ENCODE results near the gene NEGR1.

DNA sequence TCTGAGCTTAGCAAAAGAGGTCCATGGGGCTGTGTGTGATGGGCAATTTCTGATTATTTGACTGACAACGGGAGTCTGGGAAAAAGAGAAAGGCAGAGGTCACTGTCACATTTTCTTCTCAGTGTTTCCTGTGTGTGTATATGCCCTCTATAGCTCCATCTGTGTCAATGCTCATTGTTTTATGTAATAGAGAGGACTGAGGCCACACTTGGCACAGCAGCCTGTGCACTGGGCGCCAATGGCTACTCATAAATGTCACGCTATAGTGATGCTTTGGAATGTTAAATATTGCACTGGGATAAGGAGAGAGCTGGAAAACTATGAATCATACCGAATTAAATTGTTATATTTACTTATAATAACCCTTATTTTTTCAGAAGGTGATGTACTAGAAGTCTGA, 365.4 kb downstream of the NEGR1 start:
- TF ChIP-seq, protein P1, sequence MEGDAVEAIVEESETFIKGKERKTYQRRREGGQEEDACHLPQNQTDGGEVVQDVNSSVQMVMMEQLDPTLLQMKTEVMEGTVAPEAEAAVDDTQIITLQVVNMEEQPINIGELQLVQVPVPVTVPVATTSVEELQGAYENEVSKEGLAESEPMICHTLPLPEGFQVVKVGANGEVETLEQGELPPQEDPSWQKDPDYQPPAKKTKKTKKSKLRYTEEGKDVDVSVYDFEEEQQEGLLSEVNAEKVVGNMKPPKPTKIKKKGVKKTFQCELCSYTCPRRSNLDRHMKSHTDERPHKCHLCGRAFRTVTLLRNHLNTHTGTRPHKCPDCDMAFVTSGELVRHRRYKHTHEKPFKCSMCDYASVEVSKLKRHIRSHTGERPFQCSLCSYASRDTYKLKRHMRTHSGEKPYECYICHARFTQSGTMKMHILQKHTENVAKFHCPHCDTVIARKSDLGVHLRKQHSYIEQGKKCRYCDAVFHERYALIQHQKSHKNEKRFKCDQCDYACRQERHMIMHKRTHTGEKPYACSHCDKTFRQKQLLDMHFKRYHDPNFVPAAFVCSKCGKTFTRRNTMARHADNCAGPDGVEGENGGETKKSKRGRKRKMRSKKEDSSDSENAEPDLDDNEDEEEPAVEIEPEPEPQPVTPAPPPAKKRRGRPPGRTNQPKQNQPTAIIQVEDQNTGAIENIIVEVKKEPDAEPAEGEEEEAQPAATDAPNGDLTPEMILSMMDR (IDR thresholded peaks at IDR 0.05) = no peak
- TF ChIP-seq EP300 (IDR thresholded peaks at IDR 0.05) (no peak), POLR2A (IDR thresholded peaks at IDR 0.05; ENCODE audit: low read depth) (no peak), POLR2AphosphoS5 (IDR thresholded peaks at IDR 0.05) (no peak)
